ENCODE data around the gene GPSM1.

GRCh38 chr9:136292591-136293448 lies 34.5 kb upstream of the GPSM1 start:
- no peak for TF ChIP-seq CTCF (IDR thresholded peaks at IDR 0.05; ENCODE audit: poor library complexity)
- TF ChIP-seq EZH2 (IDR thresholded peaks at IDR 0.05; ENCODE audit: borderline replicate concordance) = no peak
